ENCODE measurements around the gene CARHSP1. TPM values are rescaled to one million over a fixed set of nuclear protein-coding genes. Genes with fewer than 3 reads are reported as not detected.

Gene CARHSP1
- total and polyA plus RNA-seq, 2 of the 8 experiments (the other 6 are each of a cell fraction or from before 2014, with no cell fraction given), result 292 to 300 TPM

GRCh38 chr16:8845699-8846298 lies 23.0 kb downstream of the CARHSP1 start:
- Histone ChIP-seq H3K27ac (ENCODE audit: low read depth, low read length) (no peak overlapping the region), H2BK20ac (ENCODE audit: low read length) (no peak overlapping the region), H2BK12ac (ENCODE audit: low read depth, low read length) (no peak overlapping the region), H4K20me1 (replicated peaks in 1 of 2; ENCODE audit: control insufficient read depth in 1 of 2, insufficient read depth in 2 of 2, low read length in 2 of 2) (peaks cover 14 to 16% of the 10 kb centered on the region in 2 experiments), H3K9ac (replicated peaks in 1 of 4; ENCODE audit: extremely low read depth in 1 of 4, low read depth in 3 of 4, low read length in 3 of 4) (no peak overlapping the region), H3K79me2 (ENCODE audit: control insufficient read depth in 1 of 2, insufficient read depth in 2 of 2, low read length in 2 of 2) (peaks cover 0 to 12% of the 10 kb centered on the region in 2 experiments; a peak in 2 of 4 replicates), H2AK5ac (ENCODE audit: low read depth, low read length) (0 out of 2 replicates have a peak overlapping the region, but pooled peaks have one; percentile 53), H4K91ac (replicated peaks; ENCODE audit: insufficient read length, low read length) (no peak overlapping the region), H2BK120ac (replicated peaks; ENCODE audit: low read depth, low read length) (no peak overlapping the region), H4K8ac (ENCODE audit: extremely low read depth, insufficient read depth, low read length) (peak overlapping the region; percentile 21; the same call in 1 of the 2 replicates), H2BK15ac (ENCODE audit: low read length) (no peak overlapping the region), H3K23me2 (ENCODE audit: low read depth, low read length) (no peaks in the 10 kb centered on the region), H3K27me3 (replicated peaks in 1 of 4; ENCODE audit: control insufficient read depth in 3 of 4, extremely low read depth in 1 of 4, insufficient read depth in 3 of 4, low read length in 3 of 4) (no peaks in the 10 kb centered on the region), H4K5ac (ENCODE audit: insufficient read length, low read depth, low read length) (no peak overlapping the region), H3K4me3 (ENCODE audit: extremely low read depth in 1 of 4, insufficient read depth in 2 of 4, low read depth in 3 of 4, low read length in 4 of 4) (no peak overlapping the region), H3K4me1 (replicated peaks in 1 of 4; ENCODE audit: control insufficient read depth in 3 of 4, insufficient read depth in 4 of 4, low read length in 3 of 4) (peaks cover 0 to 12% (median 6%) of the 10 kb centered on the region in 4 experiments; a peak in 5 of 7 replicates), H2BK5ac (ENCODE audit: low read depth, low read length) (no peak overlapping the region), H3K4ac (replicated peaks; ENCODE audit: insufficient read length, low read depth, low read length) (no peak overlapping the region), H3K14ac (ENCODE audit: insufficient read length) (no peak overlapping the region), H3K18ac (ENCODE audit: extremely low read depth, low read length) (no peak overlapping the region), H3K56ac (replicated peaks; ENCODE audit: insufficient read length, low read depth, low read length) (no peak overlapping the region), H3K9me3 (ENCODE audit: insufficient read depth in 2 of 2, low read depth in 1 of 2, low read length in 1 of 2) (no peaks in the 10 kb centered on the region), H3K4me2 (ENCODE audit: insufficient read depth in 1 of 2, low read depth in 2 of 2, low read length in 2 of 2) (no peak overlapping the region), H3K23ac (ENCODE audit: insufficient read length) (no peak overlapping the region), H3K79me1 (ENCODE audit: low read depth, low read length) (peaks cover 4% of the 10 kb centered on the region), H3K36me3 (ENCODE audit: control insufficient read depth in 2 of 4, insufficient read depth in 4 of 4, low read length in 3 of 4) (peaks cover 3 to 33% (median 12%) of the 10 kb centered on the region in 4 experiments; a peak in 7 of 8 replicates), H2AFZ (ENCODE audit: low read length) (no peak overlapping the region)
- TF ChIP-seq POLR2A (IDR thresholded peaks at IDR 0.05; ENCODE audit: control extremely low read depth in 1 of 2, low read depth in 2 of 2, low read length in 2 of 2) (peak in 1 of 2 experiments; percentile 24; a peak in 1 of 3 replicates), CEBPB (IDR thresholded peaks at IDR 0.05; ENCODE audit: low read depth, low read length) (no peak)
- POLR2A ChIA-PET (ENCODE audit: partially characterized antibody), result interaction anchor here (0.6 to 24.4 kb wide), 4 partner anchors 13 to 53 kb away, joined by 3 to 456 read pairs (median 3); partner anchors contain the start of genes CARHSP1 and LITAFD
- CTCF ChIA-PET (ENCODE audit: partially characterized antibody), result no interaction called here
- 96% methylated on average over 7 of the region's 7 CpGs; no CpG with 5 or more reads in 1 of the 2 experiments for WGBS, 2 experiments (ENCODE audit: extremely low coverage in 1 of 2, insufficient coverage in 1 of 2, insufficient read length in 1 of 2, insufficient replicate concordance in 2 of 2, low coverage in 1 of 2, low lambda C conversion rate in 2 of 2, missing lambda C conversion rate in 1 of 2)
- no peak for DNase-seq (ENCODE audit: low read depth in 1 of 2, low spot score in 2 of 2)
- no peak for FAIRE-seq
